ENCODE measurements around the gene EIF3C.
"Not testable (repeated sequence)": the region's sequence is repeated elsewhere in the genome, so short reads cannot be mapped to it uniquely, and the experiment has no call there.

EIF3C gene

GRCh38 chr16:28704246-28704645, 7.0 kb upstream of the EIF3C start:
- H3K56ac ChIP-seq (ENCODE audit: low read length); H3K23ac ChIP-seq (ENCODE audit: low read length); DNase-seq; H3K4me2 ChIP-seq (ENCODE audit: low read length); H3K27me3 ChIP-seq (ENCODE audit: insufficient read depth, low read length, poor library complexity); H3K79me1 ChIP-seq (ENCODE audit: low read length); H2BK120ac ChIP-seq (ENCODE audit: low read depth, low read length); H2BK5ac ChIP-seq (ENCODE audit: low read length); H4K5ac ChIP-seq (ENCODE audit: low read length); H4K8ac ChIP-seq (ENCODE audit: low read depth, low read length); H3K9ac ChIP-seq (ENCODE audit: low read length); H2AK5ac ChIP-seq (ENCODE audit: low read length); H3K4me1 ChIP-seq (ENCODE audit: control insufficient read depth, low read depth, low read length); H3K18ac ChIP-seq (ENCODE audit: low read length); H3K79me2 ChIP-seq (ENCODE audit: control insufficient read depth, insufficient read depth, low read length); H3K36me3 ChIP-seq (ENCODE audit: control insufficient read depth, insufficient read depth, low read length); H3K27ac ChIP-seq (ENCODE audit: low read depth, low read length); H3K4ac ChIP-seq (ENCODE audit: low read depth, low read length); H2BK15ac ChIP-seq (replicated peaks; ENCODE audit: low read depth); H3K4me3 ChIP-seq (ENCODE audit: low read length): not testable (repeated sequence)
- no CpG with 5 or more reads among the region's 7 CpGs for WGBS (ENCODE audit: extremely low coverage, insufficient coverage, low lambda C conversion rate)

- H3K4me3 ChIP-seq (ENCODE audit: low read length); H2BK15ac ChIP-seq (replicated peaks; ENCODE audit: low read depth); H3K79me2 ChIP-seq (ENCODE audit: control insufficient read depth, insufficient read depth, low read length); H4K5ac ChIP-seq (ENCODE audit: low read length); DNase-seq; H3K79me1 ChIP-seq (ENCODE audit: low read length); H4K8ac ChIP-seq (ENCODE audit: low read depth, low read length); H3K4ac ChIP-seq (ENCODE audit: low read depth, low read length); H3K4me1 ChIP-seq (ENCODE audit: control insufficient read depth, low read depth, low read length); H3K9ac ChIP-seq (ENCODE audit: low read length); H3K36me3 ChIP-seq (ENCODE audit: control insufficient read depth, insufficient read depth, low read length); H3K23ac ChIP-seq (ENCODE audit: low read length); H3K56ac ChIP-seq (ENCODE audit: low read length); H3K27ac ChIP-seq (ENCODE audit: low read depth, low read length); H2AK5ac ChIP-seq (ENCODE audit: low read length); H3K18ac ChIP-seq (ENCODE audit: low read length); H2BK120ac ChIP-seq (ENCODE audit: low read depth, low read length); H3K4me2 ChIP-seq (ENCODE audit: low read length); H3K27me3 ChIP-seq (ENCODE audit: insufficient read depth, low read length, poor library complexity); H2BK5ac ChIP-seq (ENCODE audit: low read length): not testable (repeated sequence)
- no CpG with 5 or more reads among the region's 15 CpGs for WGBS (ENCODE audit: extremely low coverage, insufficient coverage, low lambda C conversion rate)
These were observed 11.8 kb downstream of the EIF3C start for GRCh38 chr16:28722852-28723650.

GRCh38 chr16:28731253-28731652, 20.0 kb downstream of the EIF3C start:
- H3K9ac ChIP-seq (ENCODE audit: low read length); H3K79me1 ChIP-seq (ENCODE audit: low read length); H3K4me1 ChIP-seq (ENCODE audit: control insufficient read depth, low read depth, low read length); H4K5ac ChIP-seq (ENCODE audit: low read length); H4K8ac ChIP-seq (ENCODE audit: low read depth, low read length); H3K27me3 ChIP-seq (ENCODE audit: insufficient read depth, low read length, poor library complexity); H2AK5ac ChIP-seq (ENCODE audit: low read length); H3K79me2 ChIP-seq (ENCODE audit: control insufficient read depth, insufficient read depth, low read length); H2BK15ac ChIP-seq (replicated peaks; ENCODE audit: low read depth); H3K36me3 ChIP-seq (ENCODE audit: control insufficient read depth, insufficient read depth, low read length); H3K56ac ChIP-seq (ENCODE audit: low read length); H3K27ac ChIP-seq (ENCODE audit: low read depth, low read length); DNase-seq; H3K23ac ChIP-seq (ENCODE audit: low read length); H2BK120ac ChIP-seq (ENCODE audit: low read depth, low read length); H3K4me2 ChIP-seq (ENCODE audit: low read length); H3K18ac ChIP-seq (ENCODE audit: low read length); H2BK5ac ChIP-seq (ENCODE audit: low read length); H3K4me3 ChIP-seq (ENCODE audit: low read length); H3K4ac ChIP-seq (ENCODE audit: low read depth, low read length): not testable (repeated sequence)
- WGBS (ENCODE audit: extremely low coverage, insufficient coverage, low lambda C conversion rate): no CpG with 5 or more reads among the region's 5 CpGs

GRCh38 chr16:28732455-28733124, 21.3 kb downstream of the EIF3C start:
- WGBS (ENCODE audit: extremely low coverage, insufficient coverage, low lambda C conversion rate): no CpG with 5 or more reads among the region's 9 CpGs
- not testable (repeated sequence) for H3K79me2 ChIP-seq (ENCODE audit: control insufficient read depth, insufficient read depth, low read length); H2BK5ac ChIP-seq (ENCODE audit: low read length); H2AK5ac ChIP-seq (ENCODE audit: low read length); H3K18ac ChIP-seq (ENCODE audit: low read length); H4K5ac ChIP-seq (ENCODE audit: low read length); H3K4ac ChIP-seq (ENCODE audit: low read depth, low read length); H3K27ac ChIP-seq (ENCODE audit: low read depth, low read length); H3K4me1 ChIP-seq (ENCODE audit: control insufficient read depth, low read depth, low read length); H3K4me3 ChIP-seq (ENCODE audit: low read length); H3K36me3 ChIP-seq (ENCODE audit: control insufficient read depth, insufficient read depth, low read length); H2BK15ac ChIP-seq (replicated peaks; ENCODE audit: low read depth); DNase-seq; H3K9ac ChIP-seq (ENCODE audit: low read length); H3K79me1 ChIP-seq (ENCODE audit: low read length); H3K23ac ChIP-seq (ENCODE audit: low read length); H4K8ac ChIP-seq (ENCODE audit: low read depth, low read length); H3K27me3 ChIP-seq (ENCODE audit: insufficient read depth, low read length, poor library complexity); H3K4me2 ChIP-seq (ENCODE audit: low read length); H2BK120ac ChIP-seq (ENCODE audit: low read depth, low read length); H3K56ac ChIP-seq (ENCODE audit: low read length)

- not testable (repeated sequence) for H3K23ac ChIP-seq (ENCODE audit: low read length); H3K9ac ChIP-seq (ENCODE audit: low read length); H3K4me2 ChIP-seq (ENCODE audit: low read length); H4K8ac ChIP-seq (ENCODE audit: low read depth, low read length); H2AK5ac ChIP-seq (ENCODE audit: low read length); DNase-seq; H4K5ac ChIP-seq (ENCODE audit: low read length); H2BK15ac ChIP-seq (replicated peaks; ENCODE audit: low read depth); H3K56ac ChIP-seq (ENCODE audit: low read length); H2BK5ac ChIP-seq (ENCODE audit: low read length); H3K18ac ChIP-seq (ENCODE audit: low read length); H3K27ac ChIP-seq (ENCODE audit: low read depth, low read length); H3K4me3 ChIP-seq (ENCODE audit: low read length); H3K79me2 ChIP-seq (ENCODE audit: control insufficient read depth, insufficient read depth, low read length); H3K36me3 ChIP-seq (ENCODE audit: control insufficient read depth, insufficient read depth, low read length); H2BK120ac ChIP-seq (ENCODE audit: low read depth, low read length); H3K4ac ChIP-seq (ENCODE audit: low read depth, low read length); H3K4me1 ChIP-seq (ENCODE audit: control insufficient read depth, low read depth, low read length); H3K27me3 ChIP-seq (ENCODE audit: insufficient read depth, low read length, poor library complexity); H3K79me1 ChIP-seq (ENCODE audit: low read length)
- WGBS (ENCODE audit: extremely low coverage, insufficient coverage, low lambda C conversion rate): no CpG with 5 or more reads among the region's 9 CpGs
These were observed 28.5 kb downstream of the EIF3C start for GRCh38 chr16:28739787-28740186.

Measured in mesendoderm (in vitro differentiated cells).